Lung (tissue), 12 donors: ENCODE results near the gene DEFB123. TPM values are rescaled to one million over a fixed set of nuclear protein-coding genes. Genes with fewer than 3 reads are reported as not detected.

Source experiments
- ATAC-seq: fragments of 200-7000 bp; cut with Tn5 transposase; one replicate; pipeline ENCODE4 v1.9.1; 2020; ENCODE audit warnings: moderate number of reproducible peaks; ENCODE audit not compliant: insufficient read depth, low FRiP score
- DNase-seq, 3 donors: peaks; one replicate each; pipeline ENCODE4 v3.0.0-alpha.2; 2013 to 2017
- H3K27ac ChIP-seq, 2 donors: one replicate each; pipeline ENCODE4 v1.5.1; 2013; ENCODE audit warnings: mild to moderate bottlenecking in 2 of 2, moderate library complexity in 2 of 2, control low read depth in 1 of 2, inconsistent platforms in 1 of 2, low read depth in 1 of 2, low read length in 1 of 2
- H3K27me3 ChIP-seq, 3 donors: one replicate each; pipeline ENCODE4 v1.5.1; 2013; ENCODE audit warnings: low read length in 2 of 3; ENCODE audit not compliant: control insufficient read depth in 3 of 3, insufficient read depth in 3 of 3
- H3K36me3 ChIP-seq, 4 donors: one replicate each; pipeline ENCODE4 v1.5.1; 2013; ENCODE audit warnings: low read length in 4 of 4, mild to moderate bottlenecking in 1 of 4, moderate library complexity in 1 of 4; ENCODE audit not compliant: control insufficient read depth in 4 of 4, insufficient read depth in 4 of 4
- H3K4me1 ChIP-seq, 5 donors: one replicate each; pipeline ENCODE4 v1.5.1; 2013; ENCODE audit warnings: low read length in 5 of 5, mild to moderate bottlenecking in 2 of 5, moderate library complexity in 1 of 5; ENCODE audit not compliant: control insufficient read depth in 5 of 5, insufficient read depth in 5 of 5
- H3K4me3 ChIP-seq: one replicate; pipeline ENCODE4 v1.5.1; 2013; ENCODE audit warnings: mild to moderate bottlenecking, control low read depth, moderate library complexity
- H3K9ac ChIP-seq, 2 donors: one replicate each; pipeline ENCODE4 v1.5.1; 2013; ENCODE audit warnings: low read length in 2 of 2, control low read depth in 1 of 2; ENCODE audit not compliant: insufficient read depth in 1 of 2
- H3K9me3 ChIP-seq, 4 donors: one replicate each; pipeline ENCODE4 v1.5.1; 2013; ENCODE audit warnings: low read length in 3 of 4, mild to moderate bottlenecking in 1 of 4, moderate library complexity in 1 of 4; ENCODE audit not compliant: control insufficient read depth in 4 of 4, insufficient read depth in 3 of 4
- CTCF ChIP-seq: IDR thresholded peaks from 2 replicates; pipeline ENCODE4 v1.5.1; 2012; ENCODE audit warnings: mild to moderate bottlenecking; ENCODE audit errors: control extremely low read depth, extremely low read depth
- WGBS, 2 donors: extraction: QIAGEN DNeasy Blood & Tissue Kit; methylation state at CpG; one replicate each; pipeline ENCODE4 v1.1.7; 2013; 5-methylcytosine and 5-hydroxymethylcytosine counted together
- polyA plus RNA-seq, 2 donors: library from polyadenylated mRNA; stranded (reverse); fragments of 200-250 nt; gene quantifications; one replicate each; pipeline ENCODE4 v1.2.1, GENCODE V29; 2013
- total RNA-seq, 2 donors: library from RNA; depleted of rRNA in 1 of 2; stranded (reverse); fragments of >200 nt in 1 of 2; gene quantifications; one replicate each; pipeline ENCODE4 v1.2.1, GENCODE V29; 2014 to 2021
- donor health status: control.
- donor health status: control.
- donor health status: Bipolar disorder and iron deficiency.
- donor health status: healthy.
- donor health status: DM: yes; HTN: yes; CAD: no.

The DEFB123 gene
- total and polyA plus RNA-seq, 4 donors, result not detected

GRCh38 chr20:31430568-31431115 lies 9.8 kb upstream of the DEFB123 start:
- no peak for TF ChIP-seq CTCF
- Histone ChIP-seq H3K27me3 (no peaks in the 10 kb centered on the region), H3K4me1 (no peaks in the 10 kb centered on the region), H3K4me3 (no peak overlapping the region), H3K36me3 (no peaks in the 10 kb centered on the region), H3K27ac (no peak overlapping the region), H3K9ac (no peak overlapping the region), H3K9me3 (no peaks in the 10 kb centered on the region)
- DNase-seq (no peak), ATAC-seq (no peak)
- WGBS, 2 donors, result 66 to 73% methylated on average over 4 of the region's 4 CpGs

GRCh38 chr20:31446084-31446819 lies 5.8 kb downstream of the DEFB123 start:
- Histone ChIP-seq H3K36me3 (no peaks in the 10 kb centered on the region), H3K27ac (no peak overlapping the region), H3K9me3 (peaks cover 0 to 5% (median 0%) of the 10 kb centered on the region in 4 donors), H3K9ac (no peak overlapping the region), H3K27me3 (no peaks in the 10 kb centered on the region), H3K4me1 (no peaks in the 10 kb centered on the region), H3K4me3 (no peak overlapping the region)
- ATAC-seq (no peak), DNase-seq (no peak)
- 76 to 79% methylated on average over 12 of the region's 12 CpGs for WGBS, 2 donors
- TF ChIP-seq CTCF, result no peak

- peaks cover 0 to 2% (median 0%) of the 10 kb centered on the region in 4 donors for H3K9me3 ChIP-seq
- H3K4me1 ChIP-seq, result no peaks in the 10 kb centered on the region
- WGBS, 2 donors, result 73 to 76% methylated on average over 8 of the region's 8 CpGs
- TF ChIP-seq CTCF, result no peak
- H3K36me3 ChIP-seq, result no peaks in the 10 kb centered on the region
- ATAC-seq, result no peak
- H3K27ac ChIP-seq, result no peak overlapping the region
- H3K4me3 ChIP-seq, result no peak overlapping the region
- H3K9ac ChIP-seq, result no peak overlapping the region
- no peaks in the 10 kb centered on the region for H3K27me3 ChIP-seq
- DNase-seq, result no peak
These were observed 9.3 kb downstream of the DEFB123 start for GRCh38 chr20:31449511-31450414.
